Heart right ventricle (tissue), 16 donors: ENCODE measurements around the gene PDE1A. TPM values are rescaled to one million over a fixed set of nuclear protein-coding genes. Genes with fewer than 3 reads are reported as not detected.

Source experiments
- ATAC-seq, 8 donors: fragments of 200-7000 bp; cut with Tn5 transposase; one replicate each; pipeline ENCODE4 v1.9.1; 2020; ENCODE audit warnings: mild to moderate bottlenecking in 8 of 8, moderate library complexity in 8 of 8, moderate number of reproducible peaks in 1 of 8
- DNase-seq, 2 donors: peaks; one replicate each; pipeline ENCODE4 v3.0.0-alpha.2; 2020
- H3K27ac ChIP-seq, 10 donors: fragments of 200-600 bp; sonication (generic) in 2 of 10; one replicate each; pipeline versions ENCODE4 v1.5.0 to v1.8.0; 2020 to 2022; ENCODE audit warnings: mild to moderate bottlenecking in 3 of 10
- H3K27me3 ChIP-seq, 7 donors: fragments of 200-600 bp; one replicate each; pipeline ENCODE4 v1.8.0; 2021 to 2022; ENCODE audit warnings: mild to moderate bottlenecking in 2 of 7
- H3K36me3 ChIP-seq, 9 donors: fragments of 200-600 bp; sonication (generic) in 1 of 9; one replicate each; pipeline versions ENCODE4 v1.5.0 to v1.8.0; 2020 to 2022; ENCODE audit warnings: mild to moderate bottlenecking in 2 of 9
- H3K4me1 ChIP-seq, 9 donors: fragments of 200-600 bp; sonication (generic) in 1 of 9; one replicate each; pipeline versions ENCODE4 v1.5.0 to v1.8.0; 2020 to 2022; ENCODE audit warnings: mild to moderate bottlenecking in 4 of 9
- H3K4me3 ChIP-seq, 10 donors: fragments of 200-600 bp; sonication (generic) in 2 of 10; one replicate each; pipeline versions ENCODE4 v1.5.0 to v1.8.0; 2020 to 2022; ENCODE audit warnings: mild to moderate bottlenecking in 7 of 10, moderate library complexity in 2 of 10
- H3K9me3 ChIP-seq, 11 donors: fragments of 200-600 bp in 10 of 11; sonication (generic) in 2 of 11; one replicate each; pipeline versions ENCODE4 v1.5.0 to v1.8.0; 2013 to 2022; ENCODE audit warnings: mild to moderate bottlenecking in 2 of 11, control low read depth in 1 of 11, moderate library complexity in 1 of 11
- CTCF ChIP-seq, 9 donors: fragments of 200-600 bp; sonication (generic) in 2 of 9; IDR thresholded peaks; one replicate each; pipeline versions ENCODE4 v1.5.0 to v1.8.0; 2021 to 2022; ENCODE audit warnings: antibody characterized with exemption in 9 of 9, mild to moderate bottlenecking in 5 of 9, moderate library complexity in 1 of 9
- WGBS, 2 donors: extraction: QIAGEN DNeasy Blood & Tissue Kit; methylation state at CpG; one replicate each; pipeline ENCODE4 v1.1.7; 2013; ENCODE audit warnings: inconsistent platforms in 1 of 2; 5-methylcytosine and 5-hydroxymethylcytosine counted together
- intact Hi-C, 10 donors: fragments of 100-400 bp; cut with DNase I; formaldehyde crosslinking; loops; one replicate each; pipeline versions ENCODE4 v1.11.1 to v1.14.2; 2022
- polyA plus RNA-seq, 2 donors: library from polyadenylated mRNA; stranded (reverse); fragments of 200-250 nt; gene quantifications; one replicate each; pipeline ENCODE4 v1.2.3, GENCODE V29; 2013
- total RNA-seq, 10 donors: library from RNA; stranded (reverse); fragmentation: NEBNext Ultra II Directional in 3 of 10; extraction: Animal tissue kit (Norgen Biotek cat#: 25700) in 3 of 10; gene quantifications; one replicate each; pipeline versions ENCODE4 v1.2.1 to v1.2.4, GENCODE V29; 2021 to 2023
- donor health status: Arrhythmogenic right ventricular cardiomyopathy.
- donor health status: ischemic (EF 13 %, LVEDD 7.1; RV severe dilation, severe dysfunction).
- donor health status: healthy with polysubstance abuse.
- donor health status: DM: no; HTN: yes; CAD: no.
- donor health status: DM: no; HTN: no; CAD: no.
- donor health status: ischemic (EF 25% LVEDD 6.9; RV normal size, moderate dysfunction).
- donor health status: ischemic (EF 25% LVEDD 5.7; RV mildly dilated, moderate dysfunction).
- donor health status: healthy.
- donor health status: DM: yes; HTN: yes; CAD: no.
- donor health status: Ischemic cardiomyopathy.
- donor health status: ischemic (EF 35%, LVEDD 5.7; RV mildly dilated, moderate dysfunction).
- donor health status: nonischemic (EF 11% LVEDD 7.7; RV severe dilation, severe dysfunction).
- donor health status: DM: yes; HTN: yes; CAD: no.
- donor health status: PGD.
- donor health status: ischemic (EF 29% LVEDD 5.4; RV normal size, mild dysfunction).
- donor health status: nonischemic (EF 23%, LVEDD 6.1; RV moderate dilation, normal function).

Gene PDE1A
- total and polyA plus RNA-seq, 12 donors, result 3.6 to 66.7 (median 14.8) TPM

GRCh38 chr2:182436252-182436651, 9.4 kb upstream of the PDE1A start:
- H3K27ac ChIP-seq, result no peak overlapping the region
- H3K4me3 ChIP-seq, result no peak overlapping the region
- H3K36me3 ChIP-seq, result no peaks in the 10 kb centered on the region
- no peaks in the 10 kb centered on the region for H3K27me3 ChIP-seq
- ATAC-seq (no peak), DNase-seq (no peak)
- WGBS, 2 donors, result 88 to 98% methylated on average over 1 of the region's 1 CpG
- TF ChIP-seq CTCF (IDR thresholded peaks at IDR 0.05), result no peak
- no peaks in the 10 kb centered on the region for H3K9me3 ChIP-seq
- peaks cover 0 to 9% (median 0%) of the 10 kb centered on the region in 9 donors for H3K4me1 ChIP-seq
- intact Hi-C loops, result no loop called here

- ATAC-seq (peak in 3 of 8 donors; percentile 34 to 66 (median 47)), DNase-seq (no peak)
- Histone ChIP-seq H3K9me3 (no peaks in the 10 kb centered on the region), H3K27ac (peak overlapping the region in 1 of 10 donors; percentile 37), H3K36me3 (no peaks in the 10 kb centered on the region), H3K4me1 (peaks cover 0 to 9% (median 0%) of the 10 kb centered on the region in 9 donors), H3K27me3 (no peaks in the 10 kb centered on the region), H3K4me3 (no peak overlapping the region)
- TF ChIP-seq CTCF (IDR thresholded peaks at IDR 0.05), result no peak
- WGBS, 2 donors, result 58 to 77% methylated on average over 1 of the region's 1 CpG
- intact Hi-C loops, result no loop called here
Observed at GRCh38 chr2:182435754-182436153, 8.9 kb upstream of the PDE1A start.

- intact Hi-C loops, result no loop called here
- DNase-seq, result no peak
- no peak overlapping the region for H3K27ac ChIP-seq
- H3K4me3 ChIP-seq, result no peak overlapping the region
- no peaks in the 10 kb centered on the region for H3K36me3 ChIP-seq
- ATAC-seq, result no peak
- TF ChIP-seq CTCF (IDR thresholded peaks at IDR 0.05), result no peak
- H3K9me3 ChIP-seq, result no peaks in the 10 kb centered on the region
- H3K27me3 ChIP-seq, result no peaks in the 10 kb centered on the region
- H3K4me1 ChIP-seq, result peaks cover 0 to 17% (median 0%) of the 10 kb centered on the region in 9 donors
- 90 to 94% methylated on average over 1 of the region's 1 CpG for WGBS, 2 donors
Observed at GRCh38 chr2:182432051-182432450, 5.2 kb upstream of the PDE1A start.

- Histone ChIP-seq H3K27ac (no peak overlapping the region), H3K36me3 (no peaks in the 10 kb centered on the region), H3K4me3 (peak overlapping the region in 2 of 10 donors; percentile 31 to 52), H3K9me3 (no peaks in the 10 kb centered on the region), H3K27me3 (no peaks in the 10 kb centered on the region), H3K4me1 (peaks cover 0 to 8% (median 0%) of the 10 kb centered on the region in 9 donors)
- DNase-seq (no peak), ATAC-seq (no peak)
- WGBS, 2 donors, result 88 to 89% methylated on average over 1 of the region's 1 CpG
- TF ChIP-seq CTCF (IDR thresholded peaks at IDR 0.05), result no peak
- intact Hi-C loops, result loop anchor here in 4 of 10 donors (5.0 to 10.0 kb wide), 6 partner anchors 54 to 244 kb away; no protein-coding TSS in a partner anchor
Observed at GRCh38 chr2:182428476-182428875, 1.6 kb upstream of the PDE1A start.
